HG03442 (cell line): ENCODE data around the gene CNKSR3.

Source experiments
- ATAC-seq: cut with Tn5 transposase; IDR thresholded peaks from one replicate; pipeline ENCODE4 v1.9.1; 2021; ENCODE audit warnings: mild to moderate bottlenecking, moderate library complexity; ENCODE audit not compliant: unreplicated experiment

Gene CNKSR3

GRCh38 chr6:154458565-154459470 lies 51.7 kb downstream of the CNKSR3 start:
- ATAC-seq, result no peak

GRCh38 chr6:154457881-154458284 lies 52.6 kb downstream of the CNKSR3 start:
- ATAC-seq, result no peak

- ATAC-seq, result no peak
These were observed 53.3 kb downstream of the CNKSR3 start for GRCh38 chr6:154457046-154457713.

- ATAC-seq, result no peak
These were observed 57.2 kb downstream of the CNKSR3 start for GRCh38 chr6:154453329-154453728.

GRCh38 chr6:154450498-154450897 lies 60.0 kb downstream of the CNKSR3 start:
- no peak for ATAC-seq

GRCh38 chr6:154448448-154449096 lies 61.9 kb downstream of the CNKSR3 start:
- no peak for ATAC-seq

GRCh38 chr6:154447954-154448353 lies 62.5 kb downstream of the CNKSR3 start:
- no peak for ATAC-seq

- no peak for ATAC-seq
These were observed 63.5 kb downstream of the CNKSR3 start for GRCh38 chr6:154446984-154447383.

GRCh38 chr6:154445417-154445816 lies 65.1 kb downstream of the CNKSR3 start:
- ATAC-seq, result no peak

GRCh38 chr6:154441995-154442310 lies 68.5 kb downstream of the CNKSR3 start:
- no peak for ATAC-seq

- no peak for ATAC-seq
These were observed 70.0 kb downstream of the CNKSR3 start for GRCh38 chr6:154440422-154441043.

GRCh38 chr6:154440022-154440421 lies 70.5 kb downstream of the CNKSR3 start:
- no peak for ATAC-seq

GRCh38 chr6:154438882-154439415 lies 71.5 kb downstream of the CNKSR3 start:
- no peak for ATAC-seq

GRCh38 chr6:154435400-154435945 lies 75.0 kb downstream of the CNKSR3 start:
- no peak for ATAC-seq

GRCh38 chr6:154434662-154435061 lies 75.8 kb downstream of the CNKSR3 start:
- ATAC-seq, result no peak

GRCh38 chr6:154433477-154434241 lies 76.8 kb downstream of the CNKSR3 start:
- no peak for ATAC-seq

GRCh38 chr6:154432533-154433476 lies 77.7 kb downstream of the CNKSR3 start:
- no peak for ATAC-seq

GRCh38 chr6:154430481-154430919 lies 80.0 kb downstream of the CNKSR3 start:
- ATAC-seq, result no peak

- ATAC-seq, result no peak
These were observed 80.8 kb downstream of the CNKSR3 start for GRCh38 chr6:154429711-154430110.
